ENCODE measurements around the gene CDH23.

CDH23 gene

DNA sequence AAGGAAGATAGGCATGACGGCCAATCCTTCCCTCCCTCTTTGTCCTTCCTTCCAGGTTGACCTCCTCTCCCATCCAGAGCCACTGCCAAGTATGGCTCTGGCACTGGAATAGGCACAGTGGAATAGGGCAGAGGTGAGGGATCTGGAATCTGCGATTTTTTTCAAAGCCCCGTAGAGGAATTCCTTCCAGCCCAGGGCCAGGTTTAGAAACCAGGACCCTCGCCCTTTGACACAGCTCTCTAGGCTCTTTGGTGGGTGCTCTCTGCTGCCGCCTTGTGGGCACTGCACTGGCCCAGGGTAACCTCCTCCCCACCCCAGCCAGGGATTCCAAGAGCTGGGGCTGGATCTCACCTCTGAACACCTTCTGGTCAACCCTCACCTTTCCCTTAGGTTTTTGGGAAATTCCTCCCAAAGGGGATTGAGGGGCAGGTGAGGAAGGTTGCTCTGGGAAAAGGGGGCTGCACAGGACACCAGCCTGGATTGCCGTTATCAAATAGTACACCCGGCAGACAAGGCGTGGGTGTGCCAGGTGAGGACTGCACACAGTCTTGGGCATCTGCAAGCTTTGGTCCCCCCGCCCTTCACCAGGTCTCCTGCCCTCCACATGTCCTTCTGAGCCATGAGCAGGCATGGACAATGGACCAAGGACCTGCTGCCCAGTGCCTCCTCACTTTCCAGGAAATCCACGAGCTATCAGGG is 300.1 kb downstream of the CDH23 start:
- DNase-seq: peak; percentile 65

DNA sequence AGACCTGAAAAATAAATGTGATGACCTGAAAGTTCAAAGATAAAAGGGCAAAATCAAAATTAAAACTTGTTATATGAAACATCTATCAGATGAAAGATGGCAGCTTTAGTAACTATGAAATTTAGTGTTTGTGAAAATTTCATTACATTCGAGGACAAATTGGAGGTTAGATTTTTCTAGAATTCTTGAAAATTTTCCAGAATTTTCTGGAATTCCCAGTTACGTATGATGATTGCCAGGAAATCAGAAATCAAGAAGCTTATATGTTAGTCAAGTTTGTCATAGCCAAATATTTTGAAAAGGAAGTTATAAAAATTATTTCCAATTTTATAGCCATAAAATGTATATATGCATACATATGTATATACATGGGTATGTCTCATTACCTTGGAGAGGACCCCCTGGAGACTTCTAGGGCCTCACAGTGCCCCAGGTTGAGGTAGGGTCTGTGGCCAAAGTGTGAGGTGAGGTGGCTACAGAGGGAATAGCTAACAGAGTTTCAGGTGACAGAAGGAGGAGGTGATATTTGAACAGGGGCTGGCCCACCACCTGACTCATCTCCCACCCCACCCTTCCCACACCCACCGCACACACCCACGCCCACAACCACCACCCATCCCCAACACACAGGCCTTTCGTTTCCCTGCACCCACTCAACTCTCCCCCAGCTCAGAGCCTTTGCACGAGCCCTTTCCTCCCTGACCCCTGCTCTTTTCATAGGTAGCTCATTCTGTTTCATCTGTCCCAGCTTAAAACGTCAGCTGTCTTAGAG is 301.4 kb downstream of the CDH23 start:
- no peak for DNase-seq

DNA sequence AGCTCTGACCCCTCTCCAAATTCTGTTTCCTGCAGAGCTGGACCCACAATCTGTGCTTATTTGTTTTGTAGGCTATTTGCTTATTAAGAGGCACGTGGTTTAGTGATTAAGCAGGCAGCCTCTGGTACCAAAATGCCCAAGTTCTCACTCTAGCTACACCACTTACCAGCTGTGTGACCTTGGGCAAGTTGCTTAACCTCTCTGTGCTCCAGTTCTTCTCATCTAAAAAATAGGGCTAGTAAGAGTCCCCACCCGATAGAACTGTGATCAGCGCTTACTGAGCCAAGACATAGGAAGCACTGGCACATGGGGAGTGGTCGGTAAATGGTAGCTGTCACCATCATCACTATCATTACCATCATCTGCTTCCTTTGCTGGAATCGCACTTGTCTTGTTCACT is 302.0 kb downstream of the CDH23 start:
- no peak for DNase-seq

DNA sequence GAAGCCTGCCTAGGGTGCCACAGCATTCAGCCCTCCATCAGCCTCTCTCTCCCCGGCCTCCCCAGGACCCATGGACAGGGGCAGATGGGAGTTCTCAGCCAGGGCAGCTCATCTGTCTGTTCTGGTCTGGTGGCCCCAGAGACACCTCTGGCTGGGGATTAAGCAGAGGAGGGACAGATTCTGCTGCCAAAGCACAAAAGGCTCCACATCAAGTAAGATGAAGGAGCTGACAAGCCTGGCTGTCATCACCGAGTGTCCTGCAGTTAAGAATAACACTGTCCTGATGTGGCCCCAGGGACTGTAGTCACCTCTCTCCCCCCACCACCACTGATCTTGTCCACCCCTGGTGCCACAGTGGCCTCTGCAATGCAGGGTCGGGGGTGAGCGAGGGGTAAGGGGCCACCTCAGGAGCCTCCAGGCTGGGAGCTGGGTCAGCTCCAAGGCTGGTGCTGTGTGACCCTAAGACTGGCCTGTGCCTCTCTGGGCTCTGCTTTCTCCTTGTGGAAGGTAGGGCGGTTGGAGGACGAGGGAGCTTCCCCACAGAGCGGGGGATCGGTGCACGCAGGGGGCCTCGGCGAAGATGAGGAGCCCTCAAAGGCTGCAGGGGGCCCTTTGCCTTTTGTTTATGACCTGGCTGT is 304.1 kb downstream of the CDH23 start:
- DNase-seq: no peak

DNA sequence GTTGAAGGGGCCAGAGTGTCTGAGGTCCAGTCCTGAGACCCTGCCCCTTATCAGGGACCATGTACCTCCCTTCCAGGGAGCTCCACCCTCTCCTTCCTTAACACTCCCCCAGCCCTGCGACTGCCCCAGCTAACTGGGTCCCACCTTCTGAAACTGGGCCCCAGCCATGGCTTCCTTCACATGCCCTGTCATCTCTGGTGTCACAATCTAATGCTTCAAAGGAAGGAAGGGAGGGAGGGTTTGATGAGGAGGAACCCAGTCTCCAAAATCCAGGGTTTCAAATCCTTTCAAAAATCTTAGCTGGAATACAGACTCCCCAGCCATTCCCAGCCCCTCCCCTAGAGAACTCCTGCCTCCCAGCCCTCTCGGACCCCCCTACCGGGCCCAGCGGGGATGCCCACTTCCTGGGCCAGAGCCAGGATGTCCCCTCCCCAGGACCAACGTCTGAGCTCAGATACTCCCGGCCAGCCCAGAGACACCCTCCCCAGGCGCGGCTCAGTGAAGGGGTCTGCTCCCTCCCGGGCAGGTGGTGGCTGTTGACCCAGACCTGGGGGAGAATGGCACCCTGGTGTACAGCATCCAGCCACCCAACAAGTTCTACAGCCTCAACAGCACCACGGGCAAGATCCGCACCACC is 304.9 kb downstream of the CDH23 start:
- DNase-seq: no peak

DNA sequence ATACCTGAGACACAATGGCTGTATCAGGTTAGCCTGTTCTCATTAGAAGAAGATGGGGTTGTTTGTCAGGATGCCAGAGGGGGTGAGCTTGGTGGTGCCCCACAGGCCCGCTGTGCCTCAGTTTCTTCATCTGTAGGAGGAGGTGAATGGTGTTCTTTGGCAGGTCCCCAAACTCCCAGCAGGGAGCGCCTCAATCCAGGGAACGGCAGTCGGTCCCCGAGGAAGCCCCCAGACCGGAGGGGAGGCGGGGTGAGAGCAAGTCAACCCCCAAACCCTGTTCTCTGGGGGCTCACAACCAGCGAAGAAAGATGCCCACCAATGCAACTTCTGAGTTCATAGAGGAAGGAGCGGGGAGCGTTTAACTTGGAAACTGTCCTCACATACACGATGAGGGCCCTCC is 306.9 kb downstream of the CDH23 start:
- no peak for DNase-seq

DNA sequence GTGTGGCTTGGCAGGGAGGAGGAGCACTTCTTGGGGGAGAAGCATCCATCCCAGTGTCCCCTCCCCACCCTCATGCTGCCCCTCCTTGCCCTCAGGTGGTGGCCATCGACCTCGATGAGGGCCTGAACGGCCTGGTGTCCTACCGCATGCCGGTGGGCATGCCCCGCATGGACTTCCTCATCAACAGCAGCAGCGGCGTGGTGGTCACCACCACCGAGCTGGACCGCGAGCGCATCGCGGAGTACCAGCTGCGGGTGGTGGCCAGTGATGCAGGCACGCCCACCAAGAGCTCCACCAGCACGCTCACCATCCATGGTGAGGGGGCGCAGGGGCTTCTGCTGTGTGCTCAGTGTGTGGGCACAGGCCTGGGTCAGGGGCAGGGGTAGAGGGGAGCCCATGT is 308.1 kb downstream of the CDH23 start:
- DNase-seq: no peak

DNA sequence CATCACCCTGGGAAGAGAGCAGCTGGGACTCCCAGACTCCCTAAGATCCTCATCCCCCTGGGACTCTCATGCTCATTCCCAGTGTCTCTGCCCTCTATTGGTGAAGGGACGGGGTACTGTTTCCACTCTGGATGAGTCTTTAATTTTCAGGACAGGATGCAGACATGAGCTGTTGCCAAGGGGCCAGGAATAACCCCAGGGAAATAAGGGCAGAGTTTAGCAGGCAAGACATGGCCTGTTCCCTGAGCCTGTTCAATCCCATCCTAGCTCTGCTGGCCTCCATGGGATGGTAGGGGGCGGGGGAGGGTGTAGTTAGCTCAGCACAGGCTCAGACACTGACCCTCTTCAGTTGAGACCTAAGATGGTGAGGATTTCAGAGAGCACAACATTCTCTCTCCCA is 308.9 kb downstream of the CDH23 start:
- DNase-seq: no peak

DNA sequence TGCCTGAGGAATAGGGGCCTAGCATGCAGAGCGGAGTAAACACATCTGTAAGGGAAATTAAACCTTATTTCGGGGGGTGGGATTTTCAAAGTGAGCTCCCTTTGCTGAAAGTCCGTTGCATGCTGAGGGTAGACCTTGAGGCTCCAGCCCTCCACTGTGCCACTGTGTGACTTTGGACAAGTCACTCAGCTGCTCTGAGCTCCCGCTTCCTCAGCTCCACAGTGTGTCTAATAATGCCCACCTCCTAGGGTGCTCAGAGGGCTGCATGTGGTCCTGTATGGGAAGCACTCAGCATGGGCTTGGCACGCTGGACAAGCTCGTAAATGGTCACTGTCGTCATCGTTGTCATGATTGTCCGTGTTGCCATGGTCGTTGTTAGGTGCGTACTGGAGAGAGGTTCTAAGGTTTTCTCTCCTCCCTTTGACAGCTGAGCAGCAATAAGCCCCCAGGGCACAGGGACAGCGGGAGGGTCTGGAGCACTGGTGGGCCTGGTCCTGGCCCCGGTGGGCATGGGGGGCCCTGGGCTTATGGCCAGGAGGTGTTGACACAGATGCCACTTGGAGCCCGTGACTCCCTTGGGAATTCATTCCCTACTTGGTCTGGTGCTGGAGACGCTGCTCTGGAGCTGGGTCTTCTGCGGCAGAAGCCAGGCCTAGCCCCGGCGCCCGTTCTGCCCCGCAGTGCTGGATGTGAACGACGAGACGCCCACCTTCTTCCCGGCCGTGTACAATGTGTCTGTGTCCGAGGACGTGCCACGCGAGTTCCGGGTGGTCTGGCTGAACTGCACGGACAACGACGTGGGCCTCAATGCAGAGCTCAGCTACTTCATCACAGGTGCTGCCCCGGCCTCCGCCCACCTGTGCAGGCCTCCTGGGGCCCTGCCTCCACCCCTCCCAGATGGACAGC is 309.7 kb downstream of the CDH23 start:
- DNase-seq: peak; percentile 31

DNA sequence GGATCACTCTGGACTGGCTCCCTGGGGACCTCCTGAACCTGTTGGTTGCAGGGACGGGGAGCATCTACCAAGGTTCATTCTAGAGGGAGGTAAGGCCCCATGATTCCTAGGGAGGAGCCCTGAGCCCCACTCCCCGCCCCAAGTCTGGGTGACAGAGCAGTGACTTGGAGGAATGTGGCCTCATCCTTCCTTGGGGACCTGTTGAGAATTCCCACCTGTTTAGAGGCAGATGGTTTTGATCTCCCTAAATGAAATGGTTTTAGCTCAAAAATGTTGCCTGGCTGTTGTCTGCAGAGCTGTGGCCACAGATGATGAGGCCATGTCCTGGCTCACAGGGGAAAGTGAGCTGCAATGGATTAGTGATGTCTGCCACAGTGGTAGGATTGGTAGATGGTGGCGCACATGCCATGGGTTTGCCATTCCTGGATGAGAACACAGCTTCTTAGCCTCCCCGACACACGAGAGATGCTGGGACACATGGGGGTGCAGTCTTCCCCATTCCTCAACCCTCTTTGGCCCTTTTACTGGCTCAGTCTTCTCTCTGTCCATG is 310.6 kb downstream of the CDH23 start:
- no peak for DNase-seq

DNA sequence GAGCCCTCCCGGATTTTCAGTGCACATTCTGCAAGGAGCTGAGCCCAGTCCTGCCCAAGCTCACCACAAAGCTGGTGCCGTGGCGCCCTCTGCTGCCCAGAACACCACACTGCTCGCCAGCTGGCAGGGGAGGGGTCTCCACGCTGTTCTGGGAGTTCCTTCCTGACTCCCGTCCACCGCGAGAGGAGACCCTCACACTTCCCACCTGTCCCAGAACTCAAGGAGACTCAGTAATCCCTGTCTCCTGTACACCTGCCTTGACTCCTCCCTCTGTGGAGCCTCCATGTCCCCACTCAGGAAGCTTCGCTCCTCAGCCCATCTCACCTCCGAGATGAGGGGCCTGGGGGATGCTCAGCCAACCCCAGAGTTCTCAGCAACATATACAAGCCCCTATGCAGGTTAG is 311.6 kb downstream of the CDH23 start:
- DNase-seq: peak; percentile 54

DNA sequence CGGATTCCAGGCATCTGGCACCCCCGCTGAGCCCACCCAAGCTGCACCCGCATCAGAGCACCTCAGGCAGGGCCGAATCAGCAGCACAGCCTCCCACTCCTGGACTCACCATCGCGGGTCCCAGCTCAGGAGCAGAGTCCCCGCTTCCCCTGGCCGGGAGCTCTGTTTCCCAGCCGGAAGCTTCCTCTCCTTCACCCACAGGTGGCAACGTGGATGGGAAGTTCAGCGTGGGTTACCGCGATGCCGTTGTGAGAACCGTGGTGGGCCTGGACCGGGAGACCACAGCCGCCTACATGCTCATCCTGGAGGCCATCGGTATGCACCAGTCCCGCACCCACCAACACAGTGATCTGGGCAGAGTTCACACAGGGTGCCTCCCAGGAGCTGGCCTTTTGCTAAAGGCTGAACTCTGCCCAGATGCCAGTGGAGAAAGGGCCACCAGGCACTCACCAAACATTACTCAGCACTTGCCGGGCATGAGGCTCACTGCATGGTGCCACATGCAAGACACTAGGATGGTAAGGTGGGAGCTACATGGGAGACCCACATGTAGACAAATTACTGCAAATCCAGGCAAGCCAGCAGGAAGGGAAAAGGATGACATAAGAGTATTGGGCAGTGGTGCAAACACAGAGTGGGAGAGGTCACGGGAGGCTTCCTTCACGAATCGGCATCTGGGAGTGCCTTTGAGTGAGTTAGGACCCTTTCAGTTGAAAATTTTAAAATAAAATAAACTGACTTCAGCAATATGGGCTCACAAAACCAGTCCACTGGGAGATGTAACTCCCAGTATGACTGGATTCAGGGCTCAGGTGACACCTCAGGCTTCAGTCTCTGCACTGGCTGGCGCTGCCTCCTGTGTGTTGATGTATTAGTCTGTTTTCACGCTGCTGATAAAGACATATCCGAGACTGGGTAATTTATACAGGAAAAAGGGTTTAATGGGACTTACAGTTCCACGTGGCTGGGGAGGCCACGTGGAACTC is 312.5 kb downstream of the CDH23 start:
- DNase-seq: no peak

DNA sequence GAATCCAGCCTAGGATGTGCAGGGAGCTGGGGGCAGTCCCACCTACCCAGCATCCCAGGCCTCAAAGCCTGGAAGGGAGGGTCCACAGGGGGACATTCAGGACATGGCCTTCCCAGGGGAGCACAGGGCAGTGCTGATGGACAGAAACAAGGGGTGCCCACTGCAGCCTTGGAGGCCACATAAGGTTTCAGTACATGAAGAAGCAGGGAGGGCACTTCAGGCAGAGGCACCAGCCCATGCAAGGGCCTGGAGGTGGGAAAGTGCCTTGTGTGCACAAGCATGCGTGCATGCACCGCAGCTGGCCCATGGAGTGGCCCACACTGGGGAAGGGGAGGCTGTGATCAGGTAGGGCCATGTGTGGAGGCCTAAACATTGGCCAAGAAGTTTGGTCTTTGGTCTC is 313.8 kb downstream of the CDH23 start:
- no peak for DNase-seq

DNA sequence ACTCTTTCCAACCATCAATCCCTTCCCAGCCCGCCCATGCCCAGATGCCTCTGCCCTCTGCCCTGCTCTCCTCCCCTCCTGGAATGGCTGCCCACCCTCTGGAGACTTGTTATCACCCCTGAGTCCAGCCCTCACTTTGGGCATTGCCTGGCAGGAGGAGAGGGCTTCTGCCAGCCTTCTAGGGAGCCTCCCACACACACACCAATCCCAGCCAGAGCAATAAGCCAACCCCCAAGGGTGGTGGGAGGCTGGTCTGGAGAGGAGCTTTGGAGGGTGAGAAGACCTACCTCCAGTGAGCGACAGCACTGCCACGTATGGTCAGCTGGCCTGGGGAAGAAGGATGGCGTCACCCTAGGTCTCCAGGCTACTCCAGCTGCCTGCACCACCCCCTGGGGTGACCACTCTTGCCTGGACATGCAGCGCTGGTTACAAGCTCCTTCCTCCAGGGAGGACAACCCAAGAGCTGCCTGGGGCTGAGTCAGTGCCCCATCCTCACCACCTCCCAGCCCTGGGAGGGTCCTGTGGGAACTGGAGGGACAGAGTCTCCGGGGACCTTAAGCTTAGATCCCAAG is 314.4 kb downstream of the CDH23 start:
- DNase-seq: no peak

DNA sequence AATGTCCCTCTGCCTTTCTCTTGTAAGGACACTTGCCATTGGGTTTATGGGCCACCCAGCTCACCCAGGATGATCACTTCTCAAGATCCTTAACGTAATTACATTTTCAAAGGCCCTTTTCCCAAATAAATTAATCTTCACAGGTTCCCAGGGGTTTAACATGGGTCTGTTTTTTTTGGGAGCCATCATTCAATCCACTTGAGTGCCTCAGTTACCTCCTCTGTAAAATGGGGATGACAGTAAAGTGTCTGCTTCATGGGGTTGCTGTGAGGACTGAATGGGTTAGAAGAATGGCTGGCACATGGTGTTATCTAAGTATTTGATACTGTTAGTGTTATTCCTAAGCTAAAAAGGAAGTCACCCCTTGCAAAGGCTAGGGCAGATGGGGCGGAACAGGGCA is 315.4 kb downstream of the CDH23 start:
- no peak for DNase-seq

DNA sequence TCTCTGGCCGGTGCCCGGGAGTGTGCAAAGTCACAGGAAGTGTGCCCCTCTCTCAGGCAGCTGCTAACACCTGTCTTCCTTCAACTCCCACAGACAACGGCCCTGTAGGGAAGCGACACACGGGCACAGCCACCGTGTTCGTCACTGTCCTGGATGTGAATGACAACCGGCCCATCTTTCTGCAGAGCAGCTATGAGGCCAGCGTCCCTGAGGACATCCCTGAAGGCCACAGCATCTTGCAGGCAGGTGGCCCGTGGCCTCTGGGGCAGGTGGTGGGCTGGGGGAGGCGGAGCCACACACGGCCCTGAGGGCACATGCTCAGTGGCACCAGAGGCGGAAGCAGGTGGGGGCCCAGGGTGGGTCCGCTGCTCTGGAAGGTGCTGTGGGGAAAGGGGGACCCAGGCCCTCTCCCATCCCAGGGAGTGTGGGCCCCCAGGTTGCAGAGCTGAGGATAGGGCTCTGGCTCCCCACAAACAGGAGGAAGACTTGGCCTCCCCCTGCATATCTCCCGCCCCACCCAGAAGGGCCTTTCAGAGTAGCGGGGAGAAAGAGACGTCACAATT is 315.9 kb downstream of the CDH23 start:
- DNase-seq: no peak

DNA sequence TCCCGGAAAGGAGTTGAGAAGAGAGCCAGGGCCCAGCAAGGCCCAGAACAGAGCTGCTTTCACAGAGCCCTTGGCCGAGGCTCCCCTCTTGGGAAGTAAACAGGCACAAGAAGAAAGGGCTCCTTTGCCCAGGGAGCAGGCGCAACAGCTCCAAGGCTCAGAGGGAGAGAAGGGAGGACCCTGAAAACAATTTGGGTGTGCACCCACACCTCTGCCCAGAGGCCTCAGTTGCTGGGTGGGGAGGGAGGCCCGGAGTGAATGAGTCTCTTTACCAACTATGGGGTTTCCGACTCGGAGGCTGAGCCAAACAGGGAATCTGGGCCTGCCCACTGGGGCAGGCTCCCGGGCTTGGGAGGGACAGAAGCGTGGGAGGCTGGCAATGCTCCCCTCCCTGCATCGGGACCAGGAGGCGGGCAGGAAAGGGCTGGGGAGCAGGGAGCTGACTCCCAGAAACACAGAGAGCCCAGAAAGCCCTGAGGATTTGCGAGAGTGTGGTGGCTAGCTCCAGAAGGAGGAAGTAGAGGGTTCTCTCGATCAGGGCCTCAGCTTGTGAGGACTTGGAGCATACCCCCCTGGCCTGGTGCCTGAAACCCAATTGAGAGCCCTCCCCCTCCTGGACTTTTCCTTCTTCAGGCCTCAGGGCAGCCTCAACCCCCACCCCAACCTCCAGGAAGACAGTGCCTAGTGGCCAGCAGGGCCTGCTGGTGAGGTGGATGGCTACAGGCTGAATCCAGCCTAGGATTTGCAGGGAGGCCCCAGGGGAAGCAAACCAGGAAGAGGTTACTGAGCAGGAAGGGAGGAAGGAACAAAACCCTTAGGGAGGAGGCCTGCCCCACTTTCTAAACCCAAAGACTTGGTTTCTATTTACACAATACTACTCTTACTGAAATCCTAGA is 316.7 kb downstream of the CDH23 start:
- DNase-seq: no peak

DNA sequence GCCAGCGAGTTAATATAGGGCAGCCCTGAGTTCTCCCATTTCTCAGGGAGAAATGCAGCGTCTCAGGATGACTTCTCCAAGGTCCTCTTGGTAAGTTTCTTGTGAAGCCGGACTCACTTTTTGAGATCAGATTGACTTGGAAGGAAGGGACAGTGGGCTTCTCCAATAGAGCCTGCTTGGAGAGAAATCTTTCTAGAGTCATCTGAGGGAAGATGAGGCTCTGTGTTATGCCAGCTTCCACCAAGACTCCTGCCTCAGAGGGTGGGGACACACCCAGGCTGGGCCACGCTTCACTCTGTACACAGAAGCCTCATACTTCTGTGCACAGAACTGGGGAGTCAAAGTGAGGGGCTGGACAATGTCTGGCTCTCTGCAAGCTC is 317.3 kb downstream of the CDH23 start:
- DNase-seq: no peak

DNA sequence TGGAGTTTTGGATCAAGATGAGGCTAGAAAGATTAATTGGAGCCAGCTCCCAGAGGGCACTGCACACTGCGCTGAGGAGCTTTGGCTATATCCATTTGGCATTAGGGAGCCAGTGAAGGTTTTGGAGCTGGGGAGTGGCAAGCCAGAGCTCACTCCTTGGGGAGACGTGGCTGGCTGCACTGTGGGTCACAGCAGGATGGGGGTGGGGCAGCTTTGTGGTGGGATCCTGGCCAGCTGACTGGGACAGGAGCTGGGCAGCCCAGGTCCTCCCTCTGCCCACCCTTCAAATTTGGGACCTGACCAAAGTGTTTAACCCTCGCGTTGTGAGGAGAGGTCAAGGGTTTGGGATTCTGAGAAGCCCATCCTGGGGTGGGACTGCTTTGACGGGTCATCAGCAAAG is 317.9 kb downstream of the CDH23 start:
- no peak for DNase-seq
